Erythroblast (primary cell): Measurements from ENCODE around the gene KCTD16.

Experiments used
- GATA1 ChIP-seq: IDR thresholded peaks from 2 replicates; pipeline ENCODE4 v1.6.1; 2011; ENCODE audit warnings: low read depth, mild to moderate bottlenecking, control low read depth, low read length, moderate library complexity
- POLR2A ChIP-seq: IDR thresholded peaks from 2 replicates; pipeline ENCODE4 v1.6.1; 2011; ENCODE audit warnings: mild to moderate bottlenecking, low read length

DNA sequence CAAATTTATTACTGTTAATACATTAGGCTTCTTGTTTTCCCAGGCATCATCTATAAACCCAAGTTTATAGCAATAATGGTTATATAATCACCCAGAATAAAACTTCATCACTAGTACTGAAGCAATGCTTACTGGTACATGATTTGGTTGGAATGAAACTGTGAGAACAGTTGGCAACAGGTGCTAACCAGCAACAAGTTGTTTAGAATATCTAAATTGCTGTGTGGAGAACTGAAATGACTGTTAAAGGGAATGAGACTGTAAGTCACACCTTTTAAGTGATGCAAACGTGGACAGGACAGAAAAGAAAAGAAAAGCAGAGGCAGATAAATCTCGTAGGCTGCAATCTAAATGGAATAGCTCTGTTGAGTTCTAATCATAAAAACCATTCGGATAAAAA, 2.7 kb upstream of the KCTD16 start:
- no peak for TF ChIP-seq POLR2A
- no peak for TF ChIP-seq GATA1
